Measurements from ENCODE around the gene ANAPC15. TPM values are rescaled to one million over a fixed set of nuclear protein-coding genes. Genes with fewer than 3 reads are reported as not detected.

ANAPC15 gene
- total RNA-seq, 4 donors from 2014 or later, result 21.2 to 39.3 (median 32.4) TPM

DNA sequence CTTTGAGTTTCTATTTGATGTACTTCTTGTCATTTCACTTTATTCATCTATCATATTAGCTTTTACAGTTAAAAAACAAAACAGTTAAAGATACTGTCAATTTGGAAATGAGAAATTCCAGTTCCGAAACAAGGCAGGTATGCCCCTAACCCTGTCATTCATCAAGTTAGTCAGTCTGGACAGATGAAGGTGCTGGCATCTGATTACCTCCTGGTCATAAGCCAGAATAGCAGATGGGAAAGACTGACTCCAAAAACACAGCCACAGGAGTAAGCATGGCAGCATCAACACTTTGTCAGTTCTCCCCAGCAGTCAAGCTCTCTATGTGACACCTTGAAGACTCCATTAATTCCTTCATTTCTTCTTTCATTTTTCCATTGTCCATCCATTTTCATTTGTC is 27.5 kb downstream of the ANAPC15 start:
- DNase-seq, result no peak
- H3K36me3 ChIP-seq, result no peaks in the 10 kb centered on the region
- ATAC-seq, result no peak
- in situ Hi-C loops (cut with MboI; ENCODE audit: low sequenced_read_pairs in 4 of 4) (no loop called here), intact Hi-C loops (cut with DNase I; ENCODE audit: low total_unique reads) (no loop called here)
- TF ChIP-seq, protein P1, sequence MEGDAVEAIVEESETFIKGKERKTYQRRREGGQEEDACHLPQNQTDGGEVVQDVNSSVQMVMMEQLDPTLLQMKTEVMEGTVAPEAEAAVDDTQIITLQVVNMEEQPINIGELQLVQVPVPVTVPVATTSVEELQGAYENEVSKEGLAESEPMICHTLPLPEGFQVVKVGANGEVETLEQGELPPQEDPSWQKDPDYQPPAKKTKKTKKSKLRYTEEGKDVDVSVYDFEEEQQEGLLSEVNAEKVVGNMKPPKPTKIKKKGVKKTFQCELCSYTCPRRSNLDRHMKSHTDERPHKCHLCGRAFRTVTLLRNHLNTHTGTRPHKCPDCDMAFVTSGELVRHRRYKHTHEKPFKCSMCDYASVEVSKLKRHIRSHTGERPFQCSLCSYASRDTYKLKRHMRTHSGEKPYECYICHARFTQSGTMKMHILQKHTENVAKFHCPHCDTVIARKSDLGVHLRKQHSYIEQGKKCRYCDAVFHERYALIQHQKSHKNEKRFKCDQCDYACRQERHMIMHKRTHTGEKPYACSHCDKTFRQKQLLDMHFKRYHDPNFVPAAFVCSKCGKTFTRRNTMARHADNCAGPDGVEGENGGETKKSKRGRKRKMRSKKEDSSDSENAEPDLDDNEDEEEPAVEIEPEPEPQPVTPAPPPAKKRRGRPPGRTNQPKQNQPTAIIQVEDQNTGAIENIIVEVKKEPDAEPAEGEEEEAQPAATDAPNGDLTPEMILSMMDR (IDR thresholded peaks at IDR 0.05 in 4 of 5, conservative IDR thresholded peaks at IDR 0.05 in 1 of 5), result no peak
- no peak for TF ChIP-seq POLR2A (IDR thresholded peaks at IDR 0.05)
- no peaks in the 10 kb centered on the region for H3K9me3 ChIP-seq
- no peak overlapping the region for H3K4me3 ChIP-seq
- H3K27me3 ChIP-seq, result no peaks in the 10 kb centered on the region
- H3K27ac ChIP-seq, result no peak overlapping the region
- peaks cover 7% of the 10 kb centered on the region in 2 donors for H3K4me1 ChIP-seq

DNA sequence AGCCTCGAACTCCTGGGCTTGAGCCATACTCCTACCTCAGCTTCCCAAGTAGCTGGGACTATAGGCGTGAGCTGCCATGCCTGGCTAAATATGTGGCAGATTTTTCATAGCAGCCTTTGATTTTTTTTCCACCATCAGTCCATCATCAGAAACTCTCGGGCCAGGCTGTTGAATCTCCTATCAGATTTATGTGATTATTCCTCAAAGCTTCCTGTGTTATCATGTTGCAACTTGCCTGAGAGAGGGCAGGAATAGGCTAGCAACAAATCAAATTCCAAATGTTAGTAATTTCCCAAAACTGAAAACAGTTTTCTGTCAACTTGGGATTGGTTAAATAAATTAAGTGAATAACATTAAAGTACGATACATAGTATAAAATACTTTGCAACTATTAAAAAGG is 28.4 kb downstream of the ANAPC15 start:
- no peak overlapping the region for H3K4me3 ChIP-seq
- H3K9me3 ChIP-seq, result no peaks in the 10 kb centered on the region
- in situ Hi-C loops (cut with MboI; ENCODE audit: low sequenced_read_pairs in 4 of 4) (no loop called here), intact Hi-C loops (cut with DNase I; ENCODE audit: low total_unique reads) (no loop called here)
- H3K4me1 ChIP-seq, result peaks cover 11 to 14% of the 10 kb centered on the region in 2 donors
- no peak for DNase-seq
- ATAC-seq, result no peak
- no peaks in the 10 kb centered on the region for H3K36me3 ChIP-seq
- TF ChIP-seq, protein P1 (IDR thresholded peaks at IDR 0.05 in 4 of 5, conservative IDR thresholded peaks at IDR 0.05 in 1 of 5), result no peak
- no peaks in the 10 kb centered on the region for H3K27me3 ChIP-seq
- H3K27ac ChIP-seq, result no peak overlapping the region

- intact Hi-C loops (cut with DNase I; ENCODE audit: low total_unique reads), result no loop called here
- in situ Hi-C loops (cut with MboI; ENCODE audit: low sequenced_read_pairs in 4 of 4), result no loop called here
- Histone ChIP-seq H3K27ac (no peak overlapping the region), H3K4me1 (peaks cover 14 to 18% of the 10 kb centered on the region in 2 donors), H3K27me3 (no peaks in the 10 kb centered on the region), H3K4me3 (no peak overlapping the region), H3K36me3 (no peaks in the 10 kb centered on the region), H3K9me3 (no peaks in the 10 kb centered on the region)
- no peak for ATAC-seq
- TF ChIP-seq POLR2A (IDR thresholded peaks at IDR 0.05), result no peak
- TF ChIP-seq, protein P1 (IDR thresholded peaks at IDR 0.05 in 4 of 5, conservative IDR thresholded peaks at IDR 0.05 in 1 of 5), result no peak
- DNase-seq, result no peak
Observed at GRCh38 chr11:72083414-72083813, 29.1 kb downstream of the ANAPC15 start.

- ATAC-seq (no peak), DNase-seq (no peak)
- intact Hi-C loops (cut with DNase I; ENCODE audit: low total_unique reads) (no loop called here), in situ Hi-C loops (cut with MboI; ENCODE audit: low sequenced_read_pairs in 4 of 4) (no loop called here)
- H3K27ac ChIP-seq, result peak overlapping the region in 2 of 4 donors; percentile 92 to 95
- H3K9me3 ChIP-seq, result no peaks in the 10 kb centered on the region
- no peaks in the 10 kb centered on the region for H3K36me3 ChIP-seq
- no peak for TF ChIP-seq POLR2A (IDR thresholded peaks at IDR 0.05)
- TF ChIP-seq, protein P1 (IDR thresholded peaks at IDR 0.05 in 4 of 5, conservative IDR thresholded peaks at IDR 0.05 in 1 of 5), result no peak
- H3K4me3 ChIP-seq, result no peak overlapping the region
- peaks cover 14 to 19% of the 10 kb centered on the region in 2 donors for H3K4me1 ChIP-seq
- no peaks in the 10 kb centered on the region for H3K27me3 ChIP-seq
Observed at GRCh38 chr11:72081821-72082453, 30.6 kb downstream of the ANAPC15 start.

DNA sequence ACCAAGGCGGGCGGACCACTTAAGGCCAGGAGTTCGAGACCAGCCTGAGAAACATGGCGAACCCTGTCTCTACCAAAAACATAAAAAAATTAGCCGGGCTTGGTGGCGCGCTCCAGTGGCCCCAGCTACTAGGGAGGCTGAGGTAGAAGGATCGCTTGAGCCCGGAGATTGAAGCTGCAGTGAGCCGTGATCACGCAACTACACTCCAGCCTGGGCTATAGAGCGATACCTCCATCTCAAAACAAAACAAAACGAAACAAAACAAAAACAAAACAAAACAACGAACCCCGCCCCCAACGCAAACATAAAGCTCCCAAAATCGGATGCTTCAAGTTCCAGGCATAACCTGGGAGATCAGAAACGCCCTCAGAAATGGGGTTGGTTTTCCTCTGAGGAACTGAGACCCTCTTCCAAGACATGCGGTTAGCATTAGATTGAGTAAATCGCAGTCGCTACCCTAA is 31.3 kb downstream of the ANAPC15 start:
- in situ Hi-C loops (cut with MboI; ENCODE audit: low sequenced_read_pairs in 4 of 4) (no loop called here), intact Hi-C loops (cut with DNase I; ENCODE audit: low total_unique reads) (no loop called here)
- Histone ChIP-seq H3K9me3 (no peaks in the 10 kb centered on the region), H3K27me3 (no peaks in the 10 kb centered on the region), H3K4me1 (peaks cover 14 to 19% of the 10 kb centered on the region in 2 donors), H3K4me3 (peak overlapping the region; percentile 69 to 96 (median 93)), H3K27ac (peak overlapping the region; percentile 87 to 98 (median 94)), H3K36me3 (no peaks in the 10 kb centered on the region)
- ATAC-seq (no peak), DNase-seq (no peak)
- TF ChIP-seq, protein P1 (IDR thresholded peaks at IDR 0.05 in 4 of 5, conservative IDR thresholded peaks at IDR 0.05 in 1 of 5), result no peak
- TF ChIP-seq POLR2A (IDR thresholded peaks at IDR 0.05), result no peak
